Body of pancreas (tissue), 4 donors: ENCODE measurements around the gene AGTRAP.

Source experiments
- POLR2A ChIP-seq, 3 donors: fragments of 450-650 bp; IDR thresholded peaks; one replicate each; pipeline ENCODE4 v1.6.1; 2016; ENCODE audit warnings: antibody characterized with exemption in 3 of 3, mild to moderate bottlenecking in 2 of 3
- TF ChIP-seq, protein P1 (sequence below), 7 experiments: fragments of 450-650 bp in 4 of 7; fragments of 200-600 bp in 3 of 7; sonication (generic) in 3 of 7; IDR thresholded peaks; one replicate each; pipeline ENCODE4 v1.5.1; 2016 to 2019; ENCODE audit warnings: antibody characterized with exemption in 7 of 7

GRCh38 chr1:11795238-11795890, 59.4 kb downstream of the AGTRAP start:
- TF ChIP-seq, protein P1, sequence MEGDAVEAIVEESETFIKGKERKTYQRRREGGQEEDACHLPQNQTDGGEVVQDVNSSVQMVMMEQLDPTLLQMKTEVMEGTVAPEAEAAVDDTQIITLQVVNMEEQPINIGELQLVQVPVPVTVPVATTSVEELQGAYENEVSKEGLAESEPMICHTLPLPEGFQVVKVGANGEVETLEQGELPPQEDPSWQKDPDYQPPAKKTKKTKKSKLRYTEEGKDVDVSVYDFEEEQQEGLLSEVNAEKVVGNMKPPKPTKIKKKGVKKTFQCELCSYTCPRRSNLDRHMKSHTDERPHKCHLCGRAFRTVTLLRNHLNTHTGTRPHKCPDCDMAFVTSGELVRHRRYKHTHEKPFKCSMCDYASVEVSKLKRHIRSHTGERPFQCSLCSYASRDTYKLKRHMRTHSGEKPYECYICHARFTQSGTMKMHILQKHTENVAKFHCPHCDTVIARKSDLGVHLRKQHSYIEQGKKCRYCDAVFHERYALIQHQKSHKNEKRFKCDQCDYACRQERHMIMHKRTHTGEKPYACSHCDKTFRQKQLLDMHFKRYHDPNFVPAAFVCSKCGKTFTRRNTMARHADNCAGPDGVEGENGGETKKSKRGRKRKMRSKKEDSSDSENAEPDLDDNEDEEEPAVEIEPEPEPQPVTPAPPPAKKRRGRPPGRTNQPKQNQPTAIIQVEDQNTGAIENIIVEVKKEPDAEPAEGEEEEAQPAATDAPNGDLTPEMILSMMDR (IDR thresholded peaks at IDR 0.05) = no peak
- TF ChIP-seq POLR2A (IDR thresholded peaks at IDR 0.05) = no peak
